ENCODE results near the gene PRPSAP1. TPM values are rescaled to one million over a fixed set of nuclear protein-coding genes. Genes with fewer than 3 reads are reported as not detected.

PRPSAP1 gene
- total RNA-seq, 1 experiment from 2014 or later: 38.4 TPM

GRCh38 chr17:76331083-76331482 is 22.6 kb downstream of the PRPSAP1 start:
- Histone ChIP-seq H3T11ph (ENCODE audit: low read length) (no peak overlapping the region), H3K9me3 (ENCODE audit: control insufficient read depth, low read depth, low read length) (no peaks in the 10 kb centered on the region), H3K4me2 (ENCODE audit: insufficient read depth, insufficient read length, low read length) (no peak overlapping the region), H2BK5ac (ENCODE audit: insufficient read length, low read length) (no peak overlapping the region), H2AK5ac (ENCODE audit: insufficient read length, low read length) (no peak overlapping the region), H2AFZ (ENCODE audit: low read length) (no peak overlapping the region), H3K27ac (ENCODE audit: insufficient read length, low read depth, low read length) (no peak overlapping the region), H3K4me1 (ENCODE audit: insufficient read depth, low read length) (no peaks in the 10 kb centered on the region), H2BK12ac (ENCODE audit: insufficient read length, low read depth, low read length) (no peak overlapping the region), H4K5ac (ENCODE audit: insufficient read length, low read depth, low read length) (no peak overlapping the region), H4K91ac (ENCODE audit: insufficient read length, low read depth, low read length) (no peak overlapping the region), H3K79me1 (ENCODE audit: insufficient read depth, low read depth, low read length, poor library complexity, severe bottlenecking) (no peaks in the 10 kb centered on the region), H3K23me2 (ENCODE audit: insufficient read length, low read depth, low read length, poor library complexity, severe bottlenecking) (no peaks in the 10 kb centered on the region), H3K9ac (ENCODE audit: extremely low read depth, insufficient read length, low read length) (no peak overlapping the region), H3K27me3 (ENCODE audit: insufficient read depth, low read length) (no peaks in the 10 kb centered on the region), H2BK120ac (ENCODE audit: low read depth, low read length, poor library complexity, severe bottlenecking) (no peak overlapping the region), H4K20me1 (ENCODE audit: control insufficient read depth, insufficient read depth, insufficient read length) (no peaks in the 10 kb centered on the region), H4K8ac (replicated peaks; ENCODE audit: insufficient read length, low read depth, low read length) (no peak overlapping the region), H3K14ac (ENCODE audit: insufficient read depth, low read length) (no peak overlapping the region), H3K23ac (ENCODE audit: insufficient read length, low read depth, low read length) (no peak overlapping the region), H3K4ac (ENCODE audit: low read depth, low read length) (no peak overlapping the region), H3K79me2 (ENCODE audit: insufficient read depth, low read length) (no peaks in the 10 kb centered on the region), H3K18ac (ENCODE audit: insufficient read length, low read depth, low read length) (no peak overlapping the region), H2BK15ac (ENCODE audit: low read depth, low read length) (no peak overlapping the region), H3K56ac (ENCODE audit: insufficient read length, low read depth, low read length) (no peak overlapping the region), H2BK20ac (ENCODE audit: low read depth, low read length, poor library complexity, severe bottlenecking) (no peak overlapping the region)
- Mint-ChIP-seq H3K36me3 (ENCODE audit: insufficient read depth in 1 of 3, low read depth in 3 of 3) (peaks cover 7 to 40% (median 37%) of the 10 kb centered on the region in 3 experiments; a peak in 6 of 7 replicates), H3K27me3 (ENCODE audit: low read depth) (no peaks in the 10 kb centered on the region), H3K4me3 (no peak overlapping the region), H3K4me1 (peaks cover 6 to 8% of the 10 kb centered on the region in 2 experiments; a peak in 3 of 4 replicates), H3K27ac (no peak overlapping the region), H3K9me3 (no peaks in the 10 kb centered on the region; a peak in 1 of 5 replicates)
- WGBS (ENCODE audit: extremely low coverage, insufficient read length, low lambda C conversion rate): no CpG with 5 or more reads among the region's 2 CpGs
- TF ChIP-seq, protein P1, sequence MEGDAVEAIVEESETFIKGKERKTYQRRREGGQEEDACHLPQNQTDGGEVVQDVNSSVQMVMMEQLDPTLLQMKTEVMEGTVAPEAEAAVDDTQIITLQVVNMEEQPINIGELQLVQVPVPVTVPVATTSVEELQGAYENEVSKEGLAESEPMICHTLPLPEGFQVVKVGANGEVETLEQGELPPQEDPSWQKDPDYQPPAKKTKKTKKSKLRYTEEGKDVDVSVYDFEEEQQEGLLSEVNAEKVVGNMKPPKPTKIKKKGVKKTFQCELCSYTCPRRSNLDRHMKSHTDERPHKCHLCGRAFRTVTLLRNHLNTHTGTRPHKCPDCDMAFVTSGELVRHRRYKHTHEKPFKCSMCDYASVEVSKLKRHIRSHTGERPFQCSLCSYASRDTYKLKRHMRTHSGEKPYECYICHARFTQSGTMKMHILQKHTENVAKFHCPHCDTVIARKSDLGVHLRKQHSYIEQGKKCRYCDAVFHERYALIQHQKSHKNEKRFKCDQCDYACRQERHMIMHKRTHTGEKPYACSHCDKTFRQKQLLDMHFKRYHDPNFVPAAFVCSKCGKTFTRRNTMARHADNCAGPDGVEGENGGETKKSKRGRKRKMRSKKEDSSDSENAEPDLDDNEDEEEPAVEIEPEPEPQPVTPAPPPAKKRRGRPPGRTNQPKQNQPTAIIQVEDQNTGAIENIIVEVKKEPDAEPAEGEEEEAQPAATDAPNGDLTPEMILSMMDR (conservative IDR thresholded peaks at IDR 0.05): no peak
- no peak for DNase-seq

Measured in H9 (cell line).